Measurements from ENCODE around the gene CILP.
"Not testable (repeated sequence)": the region's sequence is repeated elsewhere in the genome, so short reads cannot be mapped to it uniquely, and the experiment has no call there.

The CILP gene

DNA sequence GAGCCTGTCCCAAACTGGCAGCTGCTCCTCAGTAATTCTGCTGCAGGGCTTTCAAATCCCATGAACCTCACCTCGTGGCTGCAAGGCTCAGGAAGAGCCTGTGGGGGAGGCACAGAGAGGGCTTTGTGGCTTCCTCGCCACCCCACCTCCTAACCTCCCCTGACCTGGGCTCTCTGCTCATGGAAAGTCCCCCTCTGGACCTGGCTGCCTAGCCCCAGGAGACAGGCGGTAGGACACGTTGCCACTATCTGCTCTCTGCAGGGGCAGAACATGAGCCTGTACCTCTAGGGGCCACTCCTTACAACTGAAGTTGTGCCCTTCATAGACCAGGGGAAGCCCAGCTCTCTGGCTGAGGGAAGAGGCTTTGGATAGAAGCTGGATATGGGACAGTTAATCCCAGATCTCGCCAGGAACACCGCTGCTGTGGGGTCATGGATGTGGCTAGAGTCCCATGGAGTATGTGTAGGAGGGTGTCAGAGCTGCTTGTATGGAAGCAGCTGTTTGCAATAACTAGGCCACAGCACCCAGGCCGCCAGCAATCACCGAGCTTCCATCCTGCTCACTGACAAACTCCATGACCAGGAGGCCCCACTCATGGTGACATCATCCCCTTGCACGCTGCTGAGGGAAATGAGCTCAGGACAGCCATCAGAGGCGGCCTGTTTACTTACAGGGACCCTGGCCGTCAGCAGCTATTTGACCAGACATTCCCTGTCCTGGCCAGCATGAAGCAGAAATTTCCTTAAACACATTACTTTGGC lies 34.0 kb upstream of the CILP start:
- TF ChIP-seq, protein P1, sequence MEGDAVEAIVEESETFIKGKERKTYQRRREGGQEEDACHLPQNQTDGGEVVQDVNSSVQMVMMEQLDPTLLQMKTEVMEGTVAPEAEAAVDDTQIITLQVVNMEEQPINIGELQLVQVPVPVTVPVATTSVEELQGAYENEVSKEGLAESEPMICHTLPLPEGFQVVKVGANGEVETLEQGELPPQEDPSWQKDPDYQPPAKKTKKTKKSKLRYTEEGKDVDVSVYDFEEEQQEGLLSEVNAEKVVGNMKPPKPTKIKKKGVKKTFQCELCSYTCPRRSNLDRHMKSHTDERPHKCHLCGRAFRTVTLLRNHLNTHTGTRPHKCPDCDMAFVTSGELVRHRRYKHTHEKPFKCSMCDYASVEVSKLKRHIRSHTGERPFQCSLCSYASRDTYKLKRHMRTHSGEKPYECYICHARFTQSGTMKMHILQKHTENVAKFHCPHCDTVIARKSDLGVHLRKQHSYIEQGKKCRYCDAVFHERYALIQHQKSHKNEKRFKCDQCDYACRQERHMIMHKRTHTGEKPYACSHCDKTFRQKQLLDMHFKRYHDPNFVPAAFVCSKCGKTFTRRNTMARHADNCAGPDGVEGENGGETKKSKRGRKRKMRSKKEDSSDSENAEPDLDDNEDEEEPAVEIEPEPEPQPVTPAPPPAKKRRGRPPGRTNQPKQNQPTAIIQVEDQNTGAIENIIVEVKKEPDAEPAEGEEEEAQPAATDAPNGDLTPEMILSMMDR (IDR thresholded peaks at IDR 0.05; ENCODE audit: insufficient read depth, low read depth, low read length, missing control alignments) = no peak

DNA sequence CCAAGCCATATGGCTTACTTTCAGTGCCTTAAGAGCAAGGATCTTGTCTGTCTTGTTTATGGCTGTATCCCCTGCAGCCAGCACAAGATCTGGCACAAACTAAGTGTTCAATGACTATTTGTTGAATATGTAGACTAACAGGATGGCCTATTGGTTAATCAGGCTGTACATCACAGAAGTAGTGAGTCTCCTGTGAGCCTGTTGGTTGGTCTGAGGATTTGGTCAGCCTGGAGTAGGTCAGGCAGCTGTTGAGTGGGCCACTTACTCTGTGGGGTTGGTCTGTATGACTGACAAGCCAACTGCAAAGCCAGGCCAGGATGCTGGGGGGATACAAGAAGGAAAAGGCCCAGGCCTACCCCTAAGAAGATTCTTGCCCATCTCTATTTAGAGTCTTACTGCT lies 33.4 kb upstream of the CILP start:
- TF ChIP-seq, protein P1 (IDR thresholded peaks at IDR 0.05; ENCODE audit: insufficient read depth, low read depth, low read length, missing control alignments) = no peak
- no peak for DNase-seq (ENCODE audit: low read depth)
- H3K4me3 ChIP-seq (ENCODE audit: low read depth, low read length) = no peak overlapping the region

More for the DNA sequence above, 34.0 kb upstream of the CILP start:
- no peak overlapping the region for H3K4me3 ChIP-seq (ENCODE audit: low read depth, low read length)
- no peak for DNase-seq (ENCODE audit: low read depth)

DNA sequence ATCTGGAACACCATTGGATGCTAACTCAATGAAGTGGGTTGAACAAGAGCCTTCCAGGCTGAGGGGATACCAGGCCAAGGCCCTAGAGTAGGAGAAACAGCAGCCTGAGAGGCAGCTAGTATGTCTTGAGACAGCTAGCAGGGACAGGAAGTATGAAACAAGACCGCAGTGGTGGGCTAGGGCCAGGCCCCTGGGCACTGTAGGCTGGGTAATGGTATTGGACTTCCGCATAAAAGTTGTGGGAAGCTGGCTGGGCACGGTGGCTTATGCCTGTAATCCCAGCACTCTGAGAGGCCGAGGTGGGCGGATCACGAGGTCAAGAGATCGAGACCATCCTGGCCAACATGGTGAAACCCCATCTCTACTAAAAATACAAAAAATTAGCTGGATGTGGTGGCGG lies 25.2 kb upstream of the CILP start:
- not testable (repeated sequence) for H3K4me3 ChIP-seq (ENCODE audit: low read depth, low read length); DNase-seq (ENCODE audit: low read depth)

DNA sequence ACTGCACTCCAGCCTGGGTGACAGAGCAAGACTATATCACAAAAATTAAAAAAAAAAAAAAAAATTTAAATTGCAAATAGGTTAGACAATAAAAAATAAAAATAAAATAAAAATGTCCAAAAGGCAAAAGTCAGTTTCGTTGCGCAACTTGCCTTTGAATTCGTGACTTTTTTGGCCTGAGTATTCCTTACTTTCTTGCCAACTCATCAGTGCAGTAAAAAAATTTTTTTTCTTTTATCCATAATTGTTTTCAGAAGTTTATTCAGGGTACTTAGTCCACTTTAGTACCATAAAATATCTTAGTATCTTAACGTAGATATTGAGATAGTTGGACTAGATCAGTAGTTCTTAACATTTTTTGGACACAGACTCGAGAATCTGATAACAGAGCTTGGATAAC lies 22.4 kb upstream of the CILP start:
- no peak for DNase-seq (ENCODE audit: low read depth)
- H3K4me3 ChIP-seq (ENCODE audit: low read depth, low read length) = no peak overlapping the region
- TF ChIP-seq, protein P1 (IDR thresholded peaks at IDR 0.05; ENCODE audit: insufficient read depth, low read depth, low read length, missing control alignments) = no peak

DNA sequence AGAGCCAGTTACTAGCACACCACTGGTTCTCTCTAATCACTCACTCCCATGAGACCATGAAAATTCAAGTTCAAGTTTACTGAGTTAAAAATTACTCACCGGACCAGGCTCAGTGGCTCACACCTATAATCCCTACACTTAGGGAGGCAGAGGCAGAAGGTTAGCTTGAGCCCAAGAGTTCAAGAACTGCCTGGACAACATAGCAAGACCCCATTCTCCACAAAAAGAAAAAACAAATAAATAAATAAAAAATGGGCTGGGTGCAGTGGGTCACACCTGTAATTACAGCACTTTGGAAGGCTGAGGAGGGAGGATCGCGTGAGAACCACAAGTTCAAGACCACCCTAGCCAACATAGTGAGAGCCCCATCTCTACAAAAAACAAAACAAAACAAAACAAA lies 21.2 kb upstream of the CILP start:
- no peak overlapping the region for H3K4me3 ChIP-seq (ENCODE audit: low read depth, low read length)
- TF ChIP-seq, protein P1 (IDR thresholded peaks at IDR 0.05; ENCODE audit: insufficient read depth, low read depth, low read length, missing control alignments) = no peak
- DNase-seq (ENCODE audit: low read depth) = no peak

DNA sequence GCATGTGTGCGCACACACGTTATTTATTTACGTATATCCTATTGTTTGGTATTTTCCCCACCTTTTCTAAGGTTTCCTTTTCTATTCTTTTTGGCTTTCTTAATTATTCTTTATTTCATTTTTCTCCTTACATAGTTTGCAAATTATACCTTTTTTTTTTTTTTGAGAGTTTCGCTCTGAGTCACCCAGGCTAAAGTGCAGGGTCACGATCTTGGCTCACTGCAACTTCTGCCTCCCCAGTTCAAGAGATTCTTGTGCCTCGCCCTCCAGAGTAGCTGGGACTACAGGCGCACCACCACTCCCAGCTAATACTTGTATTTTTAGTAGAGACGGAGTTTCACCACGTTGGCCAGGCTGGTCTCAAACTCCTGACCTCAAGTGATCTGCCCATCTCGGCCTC lies 20.0 kb upstream of the CILP start:
- no peak for DNase-seq (ENCODE audit: low read depth)
- H3K4me3 ChIP-seq (ENCODE audit: low read depth, low read length) = no peak overlapping the region
- TF ChIP-seq, protein P1 (IDR thresholded peaks at IDR 0.05; ENCODE audit: insufficient read depth, low read depth, low read length, missing control alignments) = no peak

DNA sequence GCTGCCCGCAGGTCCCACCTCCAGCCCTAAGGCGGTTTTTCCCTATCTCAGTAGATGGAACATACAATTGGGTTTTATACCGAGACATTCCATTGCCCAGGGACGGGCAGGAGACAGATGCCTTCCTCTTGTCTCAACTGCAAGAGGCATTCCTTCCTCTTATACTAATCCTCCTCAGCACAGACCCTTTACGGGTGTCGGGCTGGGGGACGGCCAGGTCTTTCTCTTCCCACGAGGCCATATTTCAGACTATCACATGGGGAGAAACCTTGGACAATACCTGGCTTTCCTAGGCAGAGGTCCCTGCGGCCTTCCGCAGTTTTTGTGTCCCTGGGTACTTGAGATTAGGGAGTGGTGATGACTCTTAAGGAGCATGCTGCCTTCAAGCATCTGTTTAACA lies 15.6 kb upstream of the CILP start:
- H3K4me3 ChIP-seq (ENCODE audit: low read depth, low read length); DNase-seq (ENCODE audit: low read depth): not testable (repeated sequence)

DNA sequence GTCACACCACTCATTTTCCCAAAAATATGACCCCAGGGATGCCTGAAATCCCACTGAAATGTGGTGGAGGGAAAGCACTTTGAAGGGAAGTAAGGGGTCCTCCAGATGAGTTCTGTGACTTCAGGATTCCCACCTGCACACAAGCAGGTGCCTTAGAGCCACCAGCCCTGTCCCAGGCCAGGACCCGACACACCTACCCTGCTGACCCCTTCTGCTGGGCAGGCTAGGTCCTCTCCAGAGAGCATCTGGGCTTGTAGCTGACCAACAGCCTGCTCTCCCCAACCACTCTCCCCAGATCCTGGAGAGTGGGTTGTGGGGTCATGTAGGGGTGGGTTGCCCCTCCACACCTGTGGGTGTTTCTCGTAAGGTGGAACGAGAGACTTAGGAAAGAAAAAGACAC lies 14.9 kb upstream of the CILP start:
- H3K4me3 ChIP-seq (ENCODE audit: low read depth, low read length) = no peak overlapping the region
- DNase-seq (ENCODE audit: low read depth) = no peak
- TF ChIP-seq, protein P1 (IDR thresholded peaks at IDR 0.05; ENCODE audit: insufficient read depth, low read depth, low read length, missing control alignments) = no peak
